CD4-positive, CD25-positive, alpha-beta regulatory T cell (primary cell): ENCODE measurements around the gene TMCC2. TPM values are rescaled to one million over a fixed set of nuclear protein-coding genes. Genes with fewer than 3 reads are reported as not detected.

Experiments
- ATAC-seq, 2 donors: fragments of 150-1000 bp; cut with Tn5 transposase; one replicate each; pipeline ENCODE4 v1.10.0; 2021; ENCODE audit warnings: low read depth in 2 of 2, moderate number of reproducible peaks in 2 of 2, moderate library complexity in 1 of 2
- DNase-seq, 3 donors: peaks; one replicate each; pipeline versions ENCODE4 v3.0.0 to v3.0.0-alpha.2; 2012 to 2022; ENCODE audit warnings: mixed read lengths in 1 of 3
- H3K27ac ChIP-seq: one replicate; pipeline ENCODE4 v1.7.0; 2013; ENCODE audit warnings: mild to moderate bottlenecking, low read length; ENCODE audit not compliant: insufficient read depth, poor library complexity, severe bottlenecking
- H3K27me3 ChIP-seq: one replicate; pipeline ENCODE4 v1.7.0; 2013; ENCODE audit warnings: low read length; ENCODE audit not compliant: control insufficient read depth, insufficient read depth
- H3K36me3 ChIP-seq: one replicate; pipeline ENCODE4 v1.7.0; 2013; ENCODE audit warnings: mild to moderate bottlenecking, low read length, moderate library complexity; ENCODE audit not compliant: control insufficient read depth, insufficient read depth
- H3K4me1 ChIP-seq: 2 replicates; pipeline ENCODE4 v1.7.0; 2013; ENCODE audit warnings: mild to moderate bottlenecking, low read length; ENCODE audit not compliant: insufficient read depth, control insufficient read depth, poor library complexity, severe bottlenecking
- H3K4me3 ChIP-seq: one replicate; pipeline ENCODE4 v1.7.0; 2013; ENCODE audit warnings: low read depth, mild to moderate bottlenecking, low read length, moderate library complexity
- H3K9me3 ChIP-seq, 2 experiments: 1 replicate in 1 of 2; 2 replicates in 1 of 2; pipeline ENCODE4 v1.7.0; 2013; ENCODE audit warnings: low read length in 2 of 2, mild to moderate bottlenecking in 1 of 2, moderate library complexity in 1 of 2; ENCODE audit not compliant: control insufficient read depth in 2 of 2
- H3K27ac Mint-ChIP-seq, 3 donors: one replicate each; pipeline ENCODE4 v1.8.0; 2020 to 2022; ENCODE audit warnings: mild to moderate bottlenecking in 3 of 3, mixed read lengths in 3 of 3, moderate library complexity in 2 of 3
- H3K27me3 Mint-ChIP-seq: one replicate; pipeline ENCODE4 v1.8.0; 2022; ENCODE audit warnings: mild to moderate bottlenecking, mixed read lengths
- H3K36me3 Mint-ChIP-seq: one replicate; pipeline ENCODE4 v1.8.0; 2020; ENCODE audit warnings: mixed read lengths
- H3K4me1 Mint-ChIP-seq, 4 donors: one replicate each; pipeline ENCODE4 v1.8.0; 2020 to 2022; ENCODE audit warnings: mixed read lengths in 4 of 4, mild to moderate bottlenecking in 1 of 4
- H3K4me3 Mint-ChIP-seq, 4 donors: one replicate each; pipeline ENCODE4 v1.8.0; 2020 to 2022; ENCODE audit warnings: mild to moderate bottlenecking in 4 of 4, mixed read lengths in 4 of 4, moderate library complexity in 3 of 4
- H3K9me3 Mint-ChIP-seq, 7 donors: one replicate each; pipeline ENCODE4 v1.8.0; 2020 to 2022; ENCODE audit warnings: mixed read lengths in 7 of 7, mild to moderate bottlenecking in 3 of 7, moderate library complexity in 2 of 7
- polyA plus RNA-seq, 4 donors: library from polyadenylated mRNA; unstranded; fragments of 300-500 nt; fragmentation: Illumina TruSeq; gene quantifications; one replicate each; pipeline ENCODE4 v1.2.3, GENCODE V29; 2021
- total RNA-seq: library from RNA; stranded (reverse); gene quantifications from one replicate; pipeline ENCODE4 v1.2.3, GENCODE V29; 2022

Gene TMCC2
- total and polyA plus RNA-seq, 5 donors from 2014 or later: 0.22 to 1.8 (median 0.31) TPM

DNA sequence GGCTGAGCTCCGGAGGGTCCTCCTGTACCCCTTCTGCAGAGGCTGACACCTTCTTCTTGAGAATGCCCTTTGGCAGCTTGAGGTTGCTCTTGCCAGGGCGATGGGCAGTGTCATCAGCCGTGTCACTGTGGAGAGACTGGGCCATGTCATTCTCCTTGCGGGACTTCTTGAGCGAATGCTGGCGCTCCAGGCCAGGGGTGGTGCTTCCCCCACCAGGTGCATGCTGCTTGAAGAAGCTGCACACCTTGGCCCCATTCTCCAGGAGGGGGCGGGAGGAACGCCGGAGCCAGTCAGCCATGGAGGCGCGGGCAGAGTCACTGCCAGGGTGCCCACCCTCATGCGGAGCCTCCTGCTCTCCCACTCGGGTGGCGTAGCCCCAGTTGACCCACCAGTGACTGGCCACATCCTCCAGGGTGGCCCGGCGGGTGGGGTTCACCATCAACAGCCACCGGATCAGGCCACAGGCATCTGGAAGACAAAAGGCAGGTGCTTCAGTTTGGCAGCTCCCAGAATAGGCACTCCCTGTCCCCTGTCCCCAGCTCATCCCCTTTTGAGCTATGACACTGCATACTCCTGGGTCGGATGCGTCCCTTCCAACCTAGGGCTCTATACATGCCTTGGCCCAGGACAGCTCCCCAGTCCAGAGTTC is 76.4 kb downstream of the TMCC2 start:
- DNase-seq (no peak), ATAC-seq (no peak)
- Histone ChIP-seq H3K27ac (no peak overlapping the region), H3K27me3 (no peaks in the 10 kb centered on the region), H3K4me3 (no peak overlapping the region), H3K36me3 (peaks cover 73% of the 10 kb centered on the region), H3K9me3 (no peaks in the 10 kb centered on the region), H3K4me1 (peaks cover 4% of the 10 kb centered on the region)
- H3K36me3 Mint-ChIP-seq: peaks cover 43% of the 10 kb centered on the region
- H3K27me3 Mint-ChIP-seq: no peaks in the 10 kb centered on the region
- H3K4me3 Mint-ChIP-seq: no peak overlapping the region
- H3K4me1 Mint-ChIP-seq: peaks cover 0 to 55% (median 18%) of the 10 kb centered on the region in 4 donors
- no peaks in the 10 kb centered on the region for H3K9me3 Mint-ChIP-seq
- H3K27ac Mint-ChIP-seq: peak overlapping the region in 2 of 3 donors; percentile 3 to 85

DNA sequence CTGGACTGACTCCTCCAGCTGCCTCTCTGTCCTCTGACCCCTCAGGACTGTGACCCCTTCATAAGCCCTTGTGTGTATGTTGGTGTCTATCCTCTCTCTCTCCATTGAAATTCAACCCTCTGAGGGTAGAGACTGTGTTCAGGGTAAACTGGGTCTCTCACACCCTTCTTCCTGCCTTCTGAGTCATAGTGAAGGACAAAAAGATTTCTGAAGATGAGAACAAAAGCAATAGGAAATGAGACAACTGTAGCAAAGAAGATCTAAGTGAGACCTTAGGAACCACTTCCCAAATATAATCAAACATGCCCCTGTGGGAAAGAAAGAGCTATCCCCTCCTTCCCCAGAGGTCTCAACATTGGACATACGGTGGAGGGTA is 76.9 kb downstream of the TMCC2 start:
- Mint-ChIP-seq H3K4me3 (peak overlapping the region in 1 of 4 donors; percentile 3), H3K9me3 (no peaks in the 10 kb centered on the region), H3K4me1 (peaks cover 3 to 59% (median 18%) of the 10 kb centered on the region in 4 donors), H3K27me3 (no peaks in the 10 kb centered on the region), H3K36me3 (peaks cover 43% of the 10 kb centered on the region), H3K27ac (peak overlapping the region; percentile 3 to 85 (median 33))
- Histone ChIP-seq H3K4me1 (peaks cover 4% of the 10 kb centered on the region), H3K27ac (no peak overlapping the region), H3K9me3 (no peaks in the 10 kb centered on the region), H3K4me3 (no peak overlapping the region), H3K36me3 (peaks cover 78% of the 10 kb centered on the region), H3K27me3 (no peaks in the 10 kb centered on the region)
- peak in 1 of 2 donors; percentile 22 for ATAC-seq
- peak in 1 of 3 donors; percentile 41 for DNase-seq

DNA sequence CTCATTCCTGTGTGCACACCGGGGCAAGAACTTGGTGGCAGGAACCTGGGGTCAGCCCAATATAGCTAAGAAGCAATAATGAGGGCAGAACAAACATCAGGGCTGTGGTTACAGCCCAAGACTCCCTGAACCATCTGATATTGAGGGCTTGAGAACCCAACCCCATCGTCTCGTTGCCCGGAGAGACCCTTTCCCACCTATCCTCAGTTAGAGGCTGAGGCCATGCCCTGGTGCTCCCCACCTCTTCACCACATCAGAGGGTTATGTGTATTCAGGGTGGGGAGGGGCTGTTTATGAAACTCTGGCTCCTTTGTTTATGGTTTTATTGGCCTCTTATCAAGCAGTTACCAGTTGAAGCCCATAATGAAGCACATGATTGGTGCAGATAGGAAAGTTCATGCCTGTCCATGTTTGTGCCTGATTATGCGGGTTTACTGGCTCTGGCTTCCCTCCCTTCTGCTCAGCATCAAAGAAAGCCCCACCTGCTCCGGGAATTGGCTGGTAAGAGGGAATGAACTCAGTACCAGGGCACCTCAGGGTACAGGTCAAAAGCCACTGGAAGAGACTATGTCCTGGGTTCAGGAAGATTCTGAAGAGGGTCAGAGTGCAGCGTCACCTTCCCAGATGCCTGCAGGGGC is 79.3 kb downstream of the TMCC2 start:
- Histone ChIP-seq H3K36me3 (peaks cover 94% of the 10 kb centered on the region), H3K27me3 (no peaks in the 10 kb centered on the region), H3K9me3 (no peaks in the 10 kb centered on the region), H3K4me1 (peaks cover 6% of the 10 kb centered on the region), H3K27ac (peak overlapping the region; percentile 1), H3K4me3 (no peak overlapping the region)
- H3K9me3 Mint-ChIP-seq: no peaks in the 10 kb centered on the region
- H3K4me1 Mint-ChIP-seq: peaks cover 6 to 69% (median 27%) of the 10 kb centered on the region in 4 donors
- ATAC-seq: no peak
- no peak for DNase-seq
- H3K36me3 Mint-ChIP-seq: peaks cover 59% of the 10 kb centered on the region
- H3K4me3 Mint-ChIP-seq: no peak overlapping the region
- peak overlapping the region in 1 of 3 donors; percentile 15 for H3K27ac Mint-ChIP-seq
- no peaks in the 10 kb centered on the region for H3K27me3 Mint-ChIP-seq

DNA sequence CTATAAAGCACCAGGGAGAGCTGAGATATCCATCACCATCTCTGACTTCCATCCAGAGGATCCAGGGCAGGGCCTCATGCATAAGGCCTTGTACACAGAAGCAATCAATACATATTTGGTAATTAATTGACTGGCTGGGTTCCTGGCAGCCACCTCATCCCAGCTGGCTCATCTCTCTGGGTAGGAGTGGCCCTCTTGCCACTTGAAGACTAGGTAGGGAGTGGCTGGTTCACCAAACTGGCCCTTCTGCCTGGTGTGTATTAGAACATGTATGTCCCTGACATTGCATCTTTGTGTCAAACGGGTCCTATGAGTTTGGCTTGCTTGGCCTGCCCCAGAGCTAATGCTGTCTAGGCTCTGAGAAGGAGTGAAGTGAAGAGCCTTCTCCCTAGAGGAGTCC is 82.0 kb downstream of the TMCC2 start:
- DNase-seq (no peak), ATAC-seq (no peak)
- H3K36me3 Mint-ChIP-seq: peaks cover 53% of the 10 kb centered on the region
- H3K9me3 ChIP-seq: no peaks in the 10 kb centered on the region
- no peaks in the 10 kb centered on the region for H3K9me3 Mint-ChIP-seq
- peaks cover 74% of the 10 kb centered on the region for H3K36me3 ChIP-seq
- H3K27me3 Mint-ChIP-seq: no peaks in the 10 kb centered on the region
- H3K4me3 Mint-ChIP-seq: peak overlapping the region in 1 of 4 donors; percentile 13
- H3K27ac Mint-ChIP-seq: peak overlapping the region in 2 of 3 donors; percentile 32 to 42
- peak overlapping the region; percentile 24 for H3K27ac ChIP-seq
- no peaks in the 10 kb centered on the region for H3K27me3 ChIP-seq
- no peak overlapping the region for H3K4me3 ChIP-seq
- peaks cover 33% of the 10 kb centered on the region for H3K4me1 ChIP-seq
- H3K4me1 Mint-ChIP-seq: peaks cover 24 to 88% (median 42%) of the 10 kb centered on the region in 4 donors

DNA sequence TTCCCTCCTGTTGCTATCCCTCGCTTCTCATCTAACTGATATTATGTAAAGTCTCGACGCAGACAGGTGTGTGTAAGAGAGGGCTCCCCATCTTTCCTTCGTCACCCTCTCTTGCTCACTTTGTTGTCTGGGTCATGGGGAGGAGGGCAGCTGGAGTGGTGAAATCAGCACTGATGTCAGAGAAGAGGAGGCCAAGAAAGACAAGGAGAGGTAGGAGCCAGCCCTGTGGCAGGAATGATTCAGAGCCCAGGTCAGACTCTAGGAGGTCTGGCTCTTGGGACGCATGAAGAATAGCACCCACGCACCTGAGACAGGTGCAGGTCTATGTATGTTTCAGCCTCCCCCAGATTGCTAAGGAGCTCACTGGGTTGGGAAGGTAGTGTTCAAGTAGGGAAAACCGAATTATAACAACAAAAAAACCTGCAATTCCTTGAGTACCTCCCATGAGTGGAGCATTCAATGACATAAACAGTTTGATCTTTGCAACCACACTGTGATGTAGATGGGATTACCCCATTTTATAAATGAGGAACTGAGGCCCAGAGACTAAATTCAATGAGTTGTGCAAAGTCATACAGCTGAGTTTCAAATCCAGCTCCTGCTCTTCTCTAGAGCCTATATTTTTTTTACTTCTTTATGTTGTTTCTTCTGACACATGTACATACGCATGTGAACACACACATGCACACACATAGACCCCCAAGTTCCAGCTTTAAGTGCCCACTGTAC is 83.4 kb downstream of the TMCC2 start:
- DNase-seq: no peak
- H3K27me3 Mint-ChIP-seq: no peaks in the 10 kb centered on the region
- peaks cover 62% of the 10 kb centered on the region for H3K36me3 ChIP-seq
- H3K27ac ChIP-seq: peak overlapping the region; percentile 35
- no peaks in the 10 kb centered on the region for H3K27me3 ChIP-seq
- no peaks in the 10 kb centered on the region for H3K9me3 Mint-ChIP-seq
- H3K9me3 ChIP-seq: no peaks in the 10 kb centered on the region
- peaks cover 43% of the 10 kb centered on the region for H3K36me3 Mint-ChIP-seq
- peak overlapping the region in 2 of 4 donors; percentile 25 to 66 for H3K4me3 Mint-ChIP-seq
- no peak overlapping the region for H3K4me3 ChIP-seq
- peaks cover 47% of the 10 kb centered on the region for H3K4me1 ChIP-seq
- ATAC-seq: no peak
- H3K4me1 Mint-ChIP-seq: peaks cover 29 to 91% (median 55%) of the 10 kb centered on the region in 4 donors
- H3K27ac Mint-ChIP-seq: peak overlapping the region; percentile 57 to 93 (median 71)

DNA sequence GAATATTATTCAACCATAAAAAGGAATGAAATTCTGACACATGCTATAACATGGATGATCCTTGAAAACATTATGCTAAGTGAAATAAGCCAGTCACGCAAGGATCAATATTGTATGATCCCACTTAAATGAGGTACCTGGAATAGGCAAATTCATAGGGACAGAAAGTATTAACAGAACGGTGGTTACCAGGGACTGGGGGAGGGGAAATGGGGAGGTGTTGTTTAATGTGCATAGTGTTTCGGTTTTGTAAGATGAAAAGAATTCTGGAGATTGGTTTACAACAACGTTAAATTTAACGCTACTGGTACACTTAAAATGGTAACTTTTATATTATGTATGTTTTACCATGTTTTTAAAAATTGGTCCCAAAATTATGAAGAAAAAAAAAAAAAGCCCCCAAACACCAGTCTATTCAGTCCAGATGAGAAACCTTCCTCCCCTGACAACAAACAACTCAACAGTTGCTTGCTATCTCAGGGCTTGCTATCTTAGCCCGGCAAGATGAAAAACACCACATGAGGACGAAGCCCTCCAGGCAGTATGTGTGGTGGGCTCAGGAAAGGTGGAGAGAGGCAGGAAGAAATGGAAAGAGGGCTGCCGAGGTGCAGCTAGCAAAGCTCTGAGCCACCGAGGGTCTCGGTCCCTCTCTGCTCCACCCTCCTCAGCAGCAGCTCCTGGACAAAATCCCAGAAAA is 85.3 kb downstream of the TMCC2 start:
- Mint-ChIP-seq H3K9me3 (no peaks in the 10 kb centered on the region), H3K27ac (peak overlapping the region; percentile 93 to 97 (median 96)), H3K36me3 (peaks cover 37% of the 10 kb centered on the region), H3K4me3 (peak overlapping the region; percentile 88 to 97 (median 88)), H3K27me3 (no peaks in the 10 kb centered on the region), H3K4me1 (peaks cover 34 to 94% (median 66%) of the 10 kb centered on the region in 4 donors)
- peaks cover 48% of the 10 kb centered on the region for H3K36me3 ChIP-seq
- H3K27ac ChIP-seq: peak overlapping the region; percentile 74
- DNase-seq: peak in 1 of 3 donors; percentile 54
- no peaks in the 10 kb centered on the region for H3K9me3 ChIP-seq
- H3K4me3 ChIP-seq: peak overlapping the region; percentile 76
- H3K27me3 ChIP-seq: no peaks in the 10 kb centered on the region
- ATAC-seq: no peak
- H3K4me1 ChIP-seq: peaks cover 66% of the 10 kb centered on the region

DNA sequence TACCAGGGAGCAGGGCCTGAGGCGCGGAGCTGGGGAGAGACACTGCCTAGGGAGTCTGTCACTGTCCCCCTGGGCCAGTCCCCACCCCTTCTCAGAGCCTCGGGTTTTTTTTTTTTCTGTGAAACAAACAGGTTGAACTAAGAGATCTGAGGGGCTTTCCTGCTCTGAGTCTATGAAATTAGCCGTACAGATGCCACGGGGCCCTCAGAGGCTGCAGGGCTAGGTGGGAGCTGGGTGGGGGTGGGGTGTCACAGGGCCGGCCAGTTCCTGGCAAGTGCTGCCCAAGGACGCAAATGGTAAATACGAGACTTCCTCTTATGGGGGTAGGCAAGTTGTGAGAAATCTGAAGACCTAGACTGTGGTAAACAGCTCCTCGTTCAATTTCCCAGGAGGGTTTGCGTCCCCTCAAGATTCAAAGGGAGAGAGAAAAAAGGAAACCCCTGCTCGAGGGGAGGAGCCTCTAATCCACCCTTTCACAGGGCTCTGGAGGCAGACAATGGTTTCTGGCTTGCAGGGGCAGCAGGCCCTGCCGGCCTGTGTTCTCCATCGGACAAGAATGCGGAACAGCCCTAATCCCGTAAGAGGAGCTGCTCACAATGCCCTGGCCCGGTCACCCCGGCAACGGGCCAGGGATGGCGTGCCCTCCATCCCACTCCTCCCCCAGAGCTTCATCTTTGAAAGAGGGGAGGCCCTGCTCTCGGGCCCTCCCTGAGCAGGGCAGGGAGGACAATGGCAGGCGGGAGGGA is 86.0 kb downstream of the TMCC2 start:
- H3K4me3 ChIP-seq: peak overlapping the region; percentile 76
- Mint-ChIP-seq H3K27ac (peak overlapping the region; percentile 93 to 97 (median 96)), H3K9me3 (no peaks in the 10 kb centered on the region), H3K36me3 (peaks cover 37% of the 10 kb centered on the region), H3K4me1 (peaks cover 34 to 97% (median 73%) of the 10 kb centered on the region in 4 donors), H3K27me3 (peaks cover 3% of the 10 kb centered on the region), H3K4me3 (peak overlapping the region; percentile 88 to 97 (median 88))
- ATAC-seq (peak; percentile 75 to 76), DNase-seq (peak in 2 of 3 donors; percentile 30 to 64)
- no peaks in the 10 kb centered on the region for H3K27me3 ChIP-seq
- peak overlapping the region; percentile 74 for H3K27ac ChIP-seq
- peaks cover 40% of the 10 kb centered on the region for H3K36me3 ChIP-seq
- H3K9me3 ChIP-seq: no peaks in the 10 kb centered on the region
- H3K4me1 ChIP-seq: peaks cover 73% of the 10 kb centered on the region
